HG03469 (cell line): ENCODE results near the gene AQP2.

Experiments
- ATAC-seq: cut with Tn5 transposase; IDR thresholded peaks from one replicate; pipeline ENCODE4 v1.9.1; 2021; ENCODE audit warnings: mild to moderate bottlenecking, moderate library complexity, moderate number of reproducible peaks; ENCODE audit not compliant: unreplicated experiment

The AQP2 gene, protein sequence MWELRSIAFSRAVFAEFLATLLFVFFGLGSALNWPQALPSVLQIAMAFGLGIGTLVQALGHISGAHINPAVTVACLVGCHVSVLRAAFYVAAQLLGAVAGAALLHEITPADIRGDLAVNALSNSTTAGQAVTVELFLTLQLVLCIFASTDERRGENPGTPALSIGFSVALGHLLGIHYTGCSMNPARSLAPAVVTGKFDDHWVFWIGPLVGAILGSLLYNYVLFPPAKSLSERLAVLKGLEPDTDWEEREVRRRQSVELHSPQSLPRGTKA

DNA sequence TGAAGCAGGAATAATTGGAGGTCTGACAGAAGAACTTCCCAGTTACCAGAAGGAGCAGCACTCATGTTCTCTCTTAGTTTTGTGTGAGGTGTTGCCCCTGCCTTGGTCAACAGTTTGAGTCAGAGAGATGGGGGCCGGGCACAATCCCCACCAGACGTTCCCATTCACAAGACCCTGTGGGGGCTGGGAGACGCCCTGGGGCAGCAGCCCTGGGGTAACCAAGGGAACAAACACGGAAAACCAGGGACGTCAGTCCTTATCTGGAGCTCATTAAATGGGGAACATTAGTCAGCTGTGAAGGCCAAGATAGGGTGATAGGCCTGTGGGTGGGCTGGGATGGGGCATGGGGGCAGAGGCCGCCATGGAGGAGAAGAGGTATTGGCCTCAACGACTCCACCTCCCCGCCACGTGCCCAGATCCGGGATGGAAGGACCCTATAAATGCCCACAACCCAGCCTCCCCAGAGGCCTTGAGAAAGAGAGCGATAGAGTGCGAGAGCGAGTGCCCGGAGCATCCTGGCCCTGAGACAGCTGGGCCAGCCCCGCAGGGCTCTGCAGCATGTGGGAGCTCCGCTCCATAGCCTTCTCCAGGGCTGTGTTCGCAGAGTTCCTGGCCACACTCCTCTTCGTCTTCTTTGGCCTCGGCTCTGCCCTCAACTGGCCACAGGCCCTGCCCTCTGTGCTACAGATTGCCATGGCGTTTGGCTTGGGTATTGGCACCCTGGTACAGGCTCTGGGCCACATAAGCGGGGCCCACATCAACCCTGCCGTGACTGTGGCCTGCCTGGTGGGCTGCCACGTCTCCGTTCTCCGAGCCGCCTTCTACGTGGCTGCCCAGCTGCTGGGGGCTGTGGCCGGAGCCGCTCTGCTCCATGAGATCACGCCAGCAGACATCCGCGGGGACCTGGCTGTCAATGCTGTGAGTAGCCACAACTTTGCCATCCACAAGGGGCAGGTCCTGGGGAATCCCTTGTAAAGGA is at the start of gene AQP2:
AQP2 (plus strand) TSS at position 465 of the 979 bp plus-strand sequence; CDS start at position 559, 94 bp downstream.
- no peak for ATAC-seq

- ATAC-seq, result no peak
Observed at GRCh38 chr12:49901026-49901425, 49.5 kb upstream of the AQP2 start.

- ATAC-seq, result no peak
Observed at GRCh38 chr12:49901986-49902385, 48.6 kb upstream of the AQP2 start.

DNA sequence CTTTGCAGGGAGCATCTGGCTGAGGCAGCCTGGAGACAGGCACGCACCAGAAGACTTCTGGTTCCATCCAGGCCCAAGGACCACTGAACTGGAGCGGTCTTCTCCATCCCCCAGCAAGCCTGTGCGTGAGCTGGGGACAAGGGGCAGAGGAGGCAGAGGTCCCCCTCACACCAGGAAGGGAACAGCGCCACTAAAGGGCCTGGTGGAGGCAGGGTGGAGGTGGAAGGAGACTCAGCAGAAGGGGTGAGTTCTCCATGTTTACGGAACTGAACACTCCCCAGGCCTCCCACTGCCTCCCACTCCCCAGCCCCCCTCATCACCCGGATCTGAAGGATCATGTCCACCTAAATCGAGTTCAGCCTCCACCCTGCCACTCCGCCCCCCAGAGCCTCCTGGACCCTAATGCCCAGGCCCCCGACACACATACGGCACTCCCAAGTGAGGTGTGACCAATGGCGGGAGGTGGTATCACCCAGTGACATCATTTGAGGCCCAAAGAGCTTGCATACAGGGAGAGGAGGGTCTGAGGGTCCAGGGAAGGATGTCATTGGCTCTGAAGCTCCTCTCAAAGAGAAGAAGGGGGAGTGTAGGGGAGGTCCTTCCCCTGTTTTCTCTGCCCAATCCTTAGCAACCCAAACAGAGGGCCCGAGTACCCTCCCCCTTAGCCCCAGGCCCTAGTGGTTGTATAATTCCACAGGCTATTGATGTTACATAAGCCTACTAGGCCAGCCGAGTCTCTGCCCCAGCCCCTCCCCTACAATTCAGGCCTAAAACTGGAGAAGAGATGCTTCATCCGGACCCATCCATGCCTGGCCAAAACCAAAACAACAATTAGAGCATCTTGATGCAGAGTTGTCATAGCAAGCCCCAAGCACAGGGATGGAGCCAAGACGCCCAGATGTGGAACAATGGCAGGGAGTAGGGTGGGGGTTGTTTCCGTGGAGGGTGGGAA is 47.9 kb upstream of the AQP2 start:
- ATAC-seq, result no peak

DNA sequence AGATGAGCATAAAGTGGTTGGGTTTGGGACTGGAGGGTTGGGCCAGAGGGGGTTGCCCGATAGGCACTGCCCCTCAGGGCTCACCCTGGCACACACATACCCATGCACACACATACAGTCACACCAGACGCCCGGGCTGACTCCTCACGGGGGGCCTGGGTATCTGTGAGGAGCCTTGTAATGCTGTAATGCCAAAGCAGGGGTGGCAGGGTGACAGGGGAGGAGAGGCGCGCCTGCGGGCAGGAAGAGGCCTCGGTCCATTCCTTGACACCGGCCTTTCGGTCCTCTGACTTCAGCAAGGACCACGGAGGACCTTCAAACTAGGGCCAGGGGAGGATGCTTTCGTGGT is 47.2 kb upstream of the AQP2 start:
- no peak for ATAC-seq

- no peak for ATAC-seq
Observed at GRCh38 chr12:49903700-49904423, 46.7 kb upstream of the AQP2 start, which contains the start of gene FAIM2. FAIM2 (minus strand) TSS chr12:49903900; CDS start chr12:49903792, 108 bp downstream.

- no peak for ATAC-seq
Observed at GRCh38 chr12:49904601-49905000, 45.9 kb upstream of the AQP2 start.

DNA sequence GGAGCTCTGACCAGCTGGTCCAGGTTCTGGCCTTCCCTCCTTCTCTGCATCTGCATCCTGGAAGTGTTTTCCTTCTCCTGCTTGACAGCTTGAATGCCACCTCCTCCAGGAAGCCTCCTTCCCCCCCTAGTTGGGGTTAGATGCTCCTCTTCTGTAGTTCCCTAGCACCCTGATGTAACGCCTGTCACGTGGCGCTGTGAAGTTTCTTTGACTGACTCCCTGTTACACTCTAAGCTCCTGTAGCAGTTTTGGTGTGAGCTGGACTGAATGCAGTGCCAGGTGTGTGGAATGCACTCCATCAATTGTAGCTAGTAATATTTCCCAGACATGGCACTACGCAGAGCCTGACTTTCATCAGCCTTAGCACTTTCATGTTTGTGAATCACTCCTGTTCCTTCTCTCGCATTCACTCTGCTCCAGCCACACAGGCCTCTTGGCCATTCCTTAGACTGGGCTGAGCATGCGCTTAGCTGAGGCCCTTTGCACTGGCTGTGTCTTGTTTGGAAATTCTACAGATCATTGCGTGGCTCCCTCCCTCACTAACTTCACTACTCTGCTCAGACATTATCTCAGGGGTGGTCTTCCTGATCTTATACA is 44.7 kb upstream of the AQP2 start:
- ATAC-seq, result no peak

GRCh38 chr12:49907352-49907751 is 43.2 kb upstream of the AQP2 start:
- ATAC-seq, result no peak

GRCh38 chr12:49909356-49909755 is 41.2 kb upstream of the AQP2 start:
- ATAC-seq, result no peak

- no peak for ATAC-seq
Observed at GRCh38 chr12:49909826-49910225, 40.7 kb upstream of the AQP2 start.

GRCh38 chr12:49910331-49911212 is 40.0 kb upstream of the AQP2 start:
- no peak for ATAC-seq

- no peak for ATAC-seq
Observed at GRCh38 chr12:49911213-49911605, 39.3 kb upstream of the AQP2 start.

GRCh38 chr12:49912345-49913255 is 37.9 kb upstream of the AQP2 start:
- no peak for ATAC-seq

DNA sequence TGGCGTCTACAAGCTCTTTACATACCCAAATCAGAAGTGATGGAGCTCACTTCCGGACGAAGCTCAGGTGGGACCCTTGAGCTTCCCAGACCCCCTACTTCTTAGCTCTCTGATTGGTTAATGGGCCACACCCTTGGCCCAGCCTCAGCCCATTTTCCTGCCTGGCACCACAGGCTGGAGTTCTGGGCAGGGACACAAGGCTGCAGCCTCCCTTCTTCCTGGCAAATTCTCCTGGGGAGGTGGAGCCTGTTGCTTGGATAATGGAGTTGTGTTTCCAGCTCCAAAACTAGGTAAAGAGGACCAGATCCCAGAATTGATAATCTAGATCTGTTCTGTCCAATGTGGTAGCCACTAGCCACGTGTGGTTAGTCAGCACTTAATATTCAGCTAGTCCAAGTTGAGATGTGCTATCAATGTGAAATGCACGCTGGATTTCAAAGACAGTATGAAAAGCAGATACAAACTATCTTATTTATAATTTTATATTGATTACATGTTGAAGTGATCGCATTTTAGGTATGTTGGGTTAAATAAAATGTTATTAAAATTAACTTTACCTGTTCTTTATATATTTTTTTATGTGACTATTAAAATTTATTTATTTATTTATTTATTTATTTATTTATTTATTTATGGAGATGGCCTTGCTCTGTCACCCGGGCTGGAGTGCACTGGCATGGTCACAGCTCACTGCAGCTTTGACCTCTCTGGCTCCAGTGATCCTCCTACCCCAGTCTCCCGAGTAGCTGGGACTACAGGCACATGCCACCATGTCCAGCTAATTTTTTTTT is 34.2 kb upstream of the AQP2 start:
- ATAC-seq, result no peak

DNA sequence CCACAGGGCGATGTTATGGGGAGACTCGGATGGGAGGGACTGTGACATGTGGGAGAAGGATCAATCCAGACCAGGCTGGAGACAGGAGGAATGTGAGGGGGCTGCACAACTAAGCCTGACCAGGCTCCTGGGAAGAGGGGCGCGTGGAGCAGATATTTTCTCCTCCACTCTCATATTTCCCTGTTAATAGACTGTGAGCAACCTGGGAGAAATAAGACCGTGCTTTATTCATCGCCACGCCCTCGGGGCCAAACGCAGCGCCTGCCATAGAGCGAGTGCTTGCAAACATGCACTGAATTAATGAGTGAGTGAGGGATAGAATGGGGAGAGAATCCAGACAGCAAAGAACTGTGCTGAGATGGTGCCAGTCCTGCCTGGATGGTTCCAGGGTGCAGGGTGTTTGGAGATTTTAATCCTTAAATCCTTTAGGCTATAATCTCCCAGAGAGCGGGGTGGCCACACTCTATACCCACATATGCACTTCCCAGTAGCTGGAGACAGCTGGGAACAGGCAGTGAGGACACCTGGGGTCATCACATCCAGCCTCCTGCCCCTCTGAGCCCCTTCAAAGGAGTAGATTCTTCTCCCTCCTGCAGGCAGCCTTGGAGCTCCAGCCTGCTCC is 33.3 kb upstream of the AQP2 start:
- no peak for ATAC-seq

DNA sequence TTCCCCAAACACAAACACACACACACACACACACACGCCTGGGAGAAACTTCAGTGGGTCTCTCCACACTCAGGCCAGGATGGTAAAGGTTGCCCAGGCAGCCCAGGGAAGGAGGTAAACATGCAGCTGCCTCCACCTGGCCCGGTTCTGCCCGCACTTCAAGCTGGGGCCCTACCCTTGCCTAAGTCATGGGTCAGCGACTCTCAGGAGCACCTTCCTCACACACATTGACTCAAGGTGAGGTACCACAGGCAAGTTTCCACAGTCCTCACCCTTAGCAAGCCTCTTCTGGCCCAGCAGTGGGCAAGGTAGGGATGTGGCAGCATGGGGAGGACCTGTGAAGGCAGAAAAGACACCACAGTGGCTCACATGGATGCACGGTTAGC is 32.8 kb upstream of the AQP2 start:
- ATAC-seq, result no peak
